Upper lobe of left lung (tissue), 4 donors: ENCODE measurements around the gene RHOB.
"Not testable (repeated sequence)": the region's sequence is repeated elsewhere in the genome, so short reads cannot be mapped to it uniquely, and the experiment has no call there.

Experiments used
- EP300 ChIP-seq, 4 donors: sonication (generic); formaldehyde crosslinking; IDR thresholded peaks; one replicate each; pipeline ENCODE4 v1.5.1; 2017; ENCODE audit warnings: antibody characterized with exemption in 4 of 4, control low read depth in 2 of 4
- POLR2A ChIP-seq, 4 donors: fragments of 450-650 bp; IDR thresholded peaks; one replicate each; pipeline ENCODE4 v1.5.1; 2016 to 2017; ENCODE audit warnings: antibody characterized with exemption in 4 of 4, mild to moderate bottlenecking in 2 of 4
- POLR2AphosphoS5 ChIP-seq, 2 donors: sonication (generic); formaldehyde crosslinking; IDR thresholded peaks; one replicate each; pipeline ENCODE4 v1.5.1; 2017; ENCODE audit warnings: antibody characterized with exemption in 2 of 2
- TF ChIP-seq, protein P1 (sequence below), 6 experiments: fragments of 450-650 bp in 4 of 6; fragments of 200-600 bp in 2 of 6; sonication (generic) in 2 of 6; IDR thresholded peaks; one replicate each; pipeline ENCODE4 v1.5.1; 2016 to 2019; ENCODE audit warnings: antibody characterized with exemption in 6 of 6

DNA sequence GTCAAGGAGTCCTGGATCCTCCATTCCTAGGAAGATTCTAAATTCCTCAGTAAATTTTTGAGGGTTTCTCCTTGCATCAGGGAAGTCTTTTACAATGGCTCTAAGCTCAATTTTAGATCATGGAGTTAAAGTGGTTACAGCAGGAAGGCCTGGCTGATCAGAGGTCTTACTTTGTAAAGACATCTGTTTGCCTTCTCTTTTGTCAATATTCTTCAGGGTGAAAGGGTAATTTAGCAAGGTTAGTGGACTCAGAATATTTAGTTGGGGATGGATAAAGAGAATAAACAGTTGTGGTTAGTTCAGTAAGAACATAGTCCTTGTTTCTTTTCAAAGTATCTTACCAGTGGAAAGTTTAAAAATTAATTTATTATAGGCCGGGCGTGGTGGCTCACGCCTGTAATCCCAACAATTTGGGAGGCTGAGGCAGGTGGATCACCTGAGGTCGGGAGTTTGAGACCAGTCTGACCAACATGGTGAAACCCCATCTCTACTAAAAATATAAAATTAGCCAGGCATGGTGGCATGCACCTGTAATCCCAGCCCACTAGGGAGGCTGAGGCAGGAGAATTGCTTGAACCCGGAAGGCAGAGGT, 29.5 kb upstream of the RHOB start:
- TF ChIP-seq POLR2A, POLR2AphosphoS5, EP300 (IDR thresholded peaks at IDR 0.05): not testable (repeated sequence)
- TF ChIP-seq, protein P1, sequence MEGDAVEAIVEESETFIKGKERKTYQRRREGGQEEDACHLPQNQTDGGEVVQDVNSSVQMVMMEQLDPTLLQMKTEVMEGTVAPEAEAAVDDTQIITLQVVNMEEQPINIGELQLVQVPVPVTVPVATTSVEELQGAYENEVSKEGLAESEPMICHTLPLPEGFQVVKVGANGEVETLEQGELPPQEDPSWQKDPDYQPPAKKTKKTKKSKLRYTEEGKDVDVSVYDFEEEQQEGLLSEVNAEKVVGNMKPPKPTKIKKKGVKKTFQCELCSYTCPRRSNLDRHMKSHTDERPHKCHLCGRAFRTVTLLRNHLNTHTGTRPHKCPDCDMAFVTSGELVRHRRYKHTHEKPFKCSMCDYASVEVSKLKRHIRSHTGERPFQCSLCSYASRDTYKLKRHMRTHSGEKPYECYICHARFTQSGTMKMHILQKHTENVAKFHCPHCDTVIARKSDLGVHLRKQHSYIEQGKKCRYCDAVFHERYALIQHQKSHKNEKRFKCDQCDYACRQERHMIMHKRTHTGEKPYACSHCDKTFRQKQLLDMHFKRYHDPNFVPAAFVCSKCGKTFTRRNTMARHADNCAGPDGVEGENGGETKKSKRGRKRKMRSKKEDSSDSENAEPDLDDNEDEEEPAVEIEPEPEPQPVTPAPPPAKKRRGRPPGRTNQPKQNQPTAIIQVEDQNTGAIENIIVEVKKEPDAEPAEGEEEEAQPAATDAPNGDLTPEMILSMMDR (IDR thresholded peaks at IDR 0.05), result not testable (repeated sequence)
